ENCODE measurements around the gene ANO3.

The ANO3 gene

GRCh38 chr11:26675233-26675928, 343.5 kb downstream of the ANO3 start:
- Histone ChIP-seq H4K20me1 (ENCODE audit: insufficient read depth, low read length, poor library complexity, severe bottlenecking) (no peaks in the 10 kb centered on the region), H3K79me2 (ENCODE audit: insufficient read depth, low read length) (no peaks in the 10 kb centered on the region), H3K4me3 (ENCODE audit: low read length, poor library complexity, severe bottlenecking) (peak overlapping the region; percentile 41), H3K27me3 (ENCODE audit: insufficient read depth, low read length, poor library complexity, severe bottlenecking) (no peaks in the 10 kb centered on the region), H3K36me3 (ENCODE audit: insufficient read depth, low read length) (no peaks in the 10 kb centered on the region), H3K9me3 (ENCODE audit: insufficient read depth, low read depth, low read length) (no peaks in the 10 kb centered on the region), H3K9me2 (replicated peaks; ENCODE audit: low read depth, low read length) (no peaks in the 10 kb centered on the region), H3K9ac (ENCODE audit: low read depth, low read length, poor library complexity, severe bottlenecking) (no peak overlapping the region), H3K4me2 (ENCODE audit: low read depth, low read length, poor library complexity, severe bottlenecking) (peak overlapping the region; percentile 51), H3F3A (ENCODE audit: low read depth) (no peaks in the 10 kb centered on the region), H3K4me1 (ENCODE audit: insufficient read depth, low read length, poor library complexity, severe bottlenecking) (peaks cover 12% of the 10 kb centered on the region), H2AFZ (ENCODE audit: low read length) (peak overlapping the region; percentile 79)
- no peak for TF ChIP-seq EZH2phosphoT487 (IDR thresholded peaks at IDR 0.05; ENCODE audit: borderline replicate concordance)
- TF ChIP-seq CTCF (conservative IDR thresholded peaks at IDR 0.05; ENCODE audit: low read length) = no peak

GRCh38 chr11:26676641-26677040, 344.7 kb downstream of the ANO3 start:
- Histone ChIP-seq H3K4me3 (ENCODE audit: low read length, poor library complexity, severe bottlenecking) (no peak overlapping the region), H3K9me3 (ENCODE audit: insufficient read depth, low read depth, low read length) (no peaks in the 10 kb centered on the region), H3K27me3 (ENCODE audit: insufficient read depth, low read length, poor library complexity, severe bottlenecking) (no peaks in the 10 kb centered on the region), H3K79me2 (ENCODE audit: insufficient read depth, low read length) (no peaks in the 10 kb centered on the region), H3F3A (ENCODE audit: low read depth) (no peaks in the 10 kb centered on the region), H3K36me3 (ENCODE audit: insufficient read depth, low read length) (no peaks in the 10 kb centered on the region), H4K20me1 (ENCODE audit: insufficient read depth, low read length, poor library complexity, severe bottlenecking) (no peaks in the 10 kb centered on the region), H3K4me2 (ENCODE audit: low read depth, low read length, poor library complexity, severe bottlenecking) (no peak overlapping the region), H3K9ac (ENCODE audit: low read depth, low read length, poor library complexity, severe bottlenecking) (no peak overlapping the region), H3K4me1 (ENCODE audit: insufficient read depth, low read length, poor library complexity, severe bottlenecking) (peaks cover 12% of the 10 kb centered on the region), H2AFZ (ENCODE audit: low read length) (no peak overlapping the region), H3K9me2 (replicated peaks; ENCODE audit: low read depth, low read length) (0 out of 2 replicates have a peak, but pooled peaks cover 1% of the 10 kb centered on the region)
- TF ChIP-seq CTCF (conservative IDR thresholded peaks at IDR 0.05; ENCODE audit: low read length) = no peak
- no peak for TF ChIP-seq EZH2phosphoT487 (IDR thresholded peaks at IDR 0.05; ENCODE audit: borderline replicate concordance)

DNA sequence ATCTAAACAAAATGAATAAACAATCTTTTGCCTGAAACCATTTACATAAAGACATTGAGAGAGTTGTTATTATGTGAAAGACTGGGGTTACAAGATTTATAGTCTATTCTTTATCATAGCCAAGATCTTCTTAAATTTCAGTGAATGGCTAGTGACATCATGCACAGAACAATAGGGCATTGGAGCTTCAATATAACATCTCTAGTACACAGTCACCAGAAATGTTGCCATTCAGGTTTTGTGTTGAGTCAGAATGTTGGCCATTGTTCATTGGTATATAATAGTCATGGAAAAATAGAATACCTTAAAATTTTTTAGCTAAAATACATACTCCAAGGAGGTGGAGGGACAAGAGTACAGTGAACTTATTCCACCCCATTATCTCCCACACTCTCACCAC, 345.6 kb downstream of the ANO3 start:
- Histone ChIP-seq H3F3A (ENCODE audit: low read depth) (no peaks in the 10 kb centered on the region), H3K9me3 (ENCODE audit: insufficient read depth, low read depth, low read length) (no peaks in the 10 kb centered on the region), H3K4me2 (ENCODE audit: low read depth, low read length, poor library complexity, severe bottlenecking) (no peak overlapping the region), H3K9ac (ENCODE audit: low read depth, low read length, poor library complexity, severe bottlenecking) (no peak overlapping the region), H2AFZ (ENCODE audit: low read length) (no peak overlapping the region), H3K9me2 (replicated peaks; ENCODE audit: low read depth, low read length) (0 out of 2 replicates have a peak, but pooled peaks cover 7% of the 10 kb centered on the region), H3K4me3 (ENCODE audit: low read length, poor library complexity, severe bottlenecking) (no peak overlapping the region), H3K4me1 (ENCODE audit: insufficient read depth, low read length, poor library complexity, severe bottlenecking) (peaks cover 12% of the 10 kb centered on the region), H3K36me3 (ENCODE audit: insufficient read depth, low read length) (no peaks in the 10 kb centered on the region), H3K27me3 (ENCODE audit: insufficient read depth, low read length, poor library complexity, severe bottlenecking) (no peaks in the 10 kb centered on the region), H4K20me1 (ENCODE audit: insufficient read depth, low read length, poor library complexity, severe bottlenecking) (no peaks in the 10 kb centered on the region), H3K79me2 (ENCODE audit: insufficient read depth, low read length) (no peaks in the 10 kb centered on the region)
- TF ChIP-seq CTCF (conservative IDR thresholded peaks at IDR 0.05; ENCODE audit: low read length) (no peak), EZH2phosphoT487 (IDR thresholded peaks at IDR 0.05; ENCODE audit: borderline replicate concordance) (no peak)
